ENCODE data around the gene TGM3. TPM values are rescaled to one million over a fixed set of nuclear protein-coding genes. Genes with fewer than 3 reads are reported as not detected.

The TGM3 gene
- polyA plus RNA-seq, 1 donor from 2014 or later = 0.24 TPM

DNA sequence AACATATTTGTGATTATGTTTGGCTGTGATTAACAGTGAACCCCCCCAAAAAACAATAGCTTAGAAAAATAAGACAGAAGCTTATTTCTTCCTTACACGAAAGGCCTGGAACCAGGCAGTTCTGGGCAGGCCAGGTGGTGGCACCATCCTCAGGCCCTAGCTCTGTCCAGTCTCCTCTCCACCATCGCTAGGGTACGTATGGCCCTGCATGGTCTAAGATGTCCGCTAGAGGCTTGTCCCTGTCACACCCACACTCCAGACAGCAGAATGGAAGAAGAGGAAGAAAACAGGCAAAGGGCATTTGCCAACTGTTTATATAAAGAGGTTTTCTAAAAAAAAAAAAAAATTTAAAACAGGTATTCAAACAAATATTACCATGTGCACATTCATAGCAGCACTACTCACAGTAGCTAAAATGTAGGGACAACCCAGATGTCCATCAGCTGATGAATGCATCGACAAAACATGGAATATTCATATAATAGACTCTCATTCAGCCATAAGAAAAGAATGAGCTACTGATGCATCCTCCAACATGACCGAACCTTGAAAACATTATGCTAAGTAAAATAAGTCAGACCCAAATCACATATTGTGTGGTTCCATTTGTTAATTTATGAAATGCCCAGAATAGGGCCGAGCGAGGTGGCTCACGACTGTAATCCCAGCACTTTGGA, 6.7 kb downstream of the TGM3 start:
- Histone ChIP-seq H2AFZ (ENCODE audit: low read depth, low read length) (no peak overlapping the region), H3K79me2 (replicated peaks; ENCODE audit: insufficient read depth, low read length) (no peaks in the 10 kb centered on the region), H3K9me3 (ENCODE audit: low read length) (no peaks in the 10 kb centered on the region), H3K27ac (ENCODE audit: low read length) (no peak overlapping the region), H3F3A (ENCODE audit: insufficient read depth, low read length, poor library complexity, severe bottlenecking) (no peaks in the 10 kb centered on the region), H3K27me3 (ENCODE audit: insufficient read depth, low read depth, low read length) (no peaks in the 10 kb centered on the region), H4K20me1 (ENCODE audit: insufficient read depth) (no peaks in the 10 kb centered on the region), H3K4me3 (ENCODE audit: low read length) (no peak overlapping the region), H3K9ac (ENCODE audit: low read length) (no peak overlapping the region), H3K36me3 (ENCODE audit: insufficient read depth, low read length) (no peaks in the 10 kb centered on the region), H3K4me2 (ENCODE audit: low read length) (no peak overlapping the region), H3K9me2 (ENCODE audit: insufficient read depth, low read length) (no peaks in the 10 kb centered on the region)
- no peak for TF ChIP-seq SMC3 (conservative IDR thresholded peaks at IDR 0.05; ENCODE audit: poor library complexity)
- TF ChIP-seq TAF1 (IDR thresholded peaks at IDR 0.05; ENCODE audit: low read depth) = no peak
- TF ChIP-seq EP300 (conservative IDR thresholded peaks at IDR 0.05; ENCODE audit: poor library complexity, severe bottlenecking) = no peak
- no peak for TF ChIP-seq EZH2 (IDR thresholded peaks at IDR 0.05; ENCODE audit: borderline replicate concordance, insufficient read depth, low read length, poor library complexity, severe bottlenecking)
- TF ChIP-seq RAD21 (conservative IDR thresholded peaks at IDR 0.05) = no peak
- TF ChIP-seq, protein P1, sequence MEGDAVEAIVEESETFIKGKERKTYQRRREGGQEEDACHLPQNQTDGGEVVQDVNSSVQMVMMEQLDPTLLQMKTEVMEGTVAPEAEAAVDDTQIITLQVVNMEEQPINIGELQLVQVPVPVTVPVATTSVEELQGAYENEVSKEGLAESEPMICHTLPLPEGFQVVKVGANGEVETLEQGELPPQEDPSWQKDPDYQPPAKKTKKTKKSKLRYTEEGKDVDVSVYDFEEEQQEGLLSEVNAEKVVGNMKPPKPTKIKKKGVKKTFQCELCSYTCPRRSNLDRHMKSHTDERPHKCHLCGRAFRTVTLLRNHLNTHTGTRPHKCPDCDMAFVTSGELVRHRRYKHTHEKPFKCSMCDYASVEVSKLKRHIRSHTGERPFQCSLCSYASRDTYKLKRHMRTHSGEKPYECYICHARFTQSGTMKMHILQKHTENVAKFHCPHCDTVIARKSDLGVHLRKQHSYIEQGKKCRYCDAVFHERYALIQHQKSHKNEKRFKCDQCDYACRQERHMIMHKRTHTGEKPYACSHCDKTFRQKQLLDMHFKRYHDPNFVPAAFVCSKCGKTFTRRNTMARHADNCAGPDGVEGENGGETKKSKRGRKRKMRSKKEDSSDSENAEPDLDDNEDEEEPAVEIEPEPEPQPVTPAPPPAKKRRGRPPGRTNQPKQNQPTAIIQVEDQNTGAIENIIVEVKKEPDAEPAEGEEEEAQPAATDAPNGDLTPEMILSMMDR (IDR thresholded peaks at IDR 0.05; ENCODE audit: poor library complexity, severe bottlenecking) = no peak
- TF ChIP-seq MXI1 (conservative IDR thresholded peaks at IDR 0.05; ENCODE audit: poor library complexity, severe bottlenecking) = no peak
- TF ChIP-seq, protein P2, sequence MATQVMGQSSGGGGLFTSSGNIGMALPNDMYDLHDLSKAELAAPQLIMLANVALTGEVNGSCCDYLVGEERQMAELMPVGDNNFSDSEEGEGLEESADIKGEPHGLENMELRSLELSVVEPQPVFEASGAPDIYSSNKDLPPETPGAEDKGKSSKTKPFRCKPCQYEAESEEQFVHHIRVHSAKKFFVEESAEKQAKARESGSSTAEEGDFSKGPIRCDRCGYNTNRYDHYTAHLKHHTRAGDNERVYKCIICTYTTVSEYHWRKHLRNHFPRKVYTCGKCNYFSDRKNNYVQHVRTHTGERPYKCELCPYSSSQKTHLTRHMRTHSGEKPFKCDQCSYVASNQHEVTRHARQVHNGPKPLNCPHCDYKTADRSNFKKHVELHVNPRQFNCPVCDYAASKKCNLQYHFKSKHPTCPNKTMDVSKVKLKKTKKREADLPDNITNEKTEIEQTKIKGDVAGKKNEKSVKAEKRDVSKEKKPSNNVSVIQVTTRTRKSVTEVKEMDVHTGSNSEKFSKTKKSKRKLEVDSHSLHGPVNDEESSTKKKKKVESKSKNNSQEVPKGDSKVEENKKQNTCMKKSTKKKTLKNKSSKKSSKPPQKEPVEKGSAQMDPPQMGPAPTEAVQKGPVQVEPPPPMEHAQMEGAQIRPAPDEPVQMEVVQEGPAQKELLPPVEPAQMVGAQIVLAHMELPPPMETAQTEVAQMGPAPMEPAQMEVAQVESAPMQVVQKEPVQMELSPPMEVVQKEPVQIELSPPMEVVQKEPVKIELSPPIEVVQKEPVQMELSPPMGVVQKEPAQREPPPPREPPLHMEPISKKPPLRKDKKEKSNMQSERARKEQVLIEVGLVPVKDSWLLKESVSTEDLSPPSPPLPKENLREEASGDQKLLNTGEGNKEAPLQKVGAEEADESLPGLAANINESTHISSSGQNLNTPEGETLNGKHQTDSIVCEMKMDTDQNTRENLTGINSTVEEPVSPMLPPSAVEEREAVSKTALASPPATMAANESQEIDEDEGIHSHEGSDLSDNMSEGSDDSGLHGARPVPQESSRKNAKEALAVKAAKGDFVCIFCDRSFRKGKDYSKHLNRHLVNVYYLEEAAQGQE (IDR thresholded peaks at IDR 0.05; ENCODE audit: borderline replicate concordance) = no peak
- TF ChIP-seq POLR2AphosphoS5 (IDR thresholded peaks at IDR 0.05) = no peak

DNA sequence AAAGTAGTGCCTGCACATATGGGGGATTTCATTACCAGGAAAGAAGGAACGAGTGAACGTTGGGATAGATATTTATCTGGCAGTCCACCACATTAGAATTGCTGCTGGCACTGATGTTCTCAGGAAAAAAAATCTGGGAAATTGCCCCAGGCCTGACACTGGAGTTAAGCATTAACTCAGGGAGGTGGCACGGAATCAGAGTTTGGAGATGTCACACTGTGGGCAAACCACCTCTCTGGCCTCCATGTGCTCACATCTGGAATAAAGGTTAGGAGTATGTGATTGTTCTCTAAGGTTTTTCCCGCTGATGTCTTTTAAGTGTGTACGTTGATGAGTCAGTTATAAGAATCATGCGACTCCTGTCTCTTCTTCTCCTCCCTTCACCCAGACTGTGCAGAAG, 7.9 kb downstream of the TGM3 start:
- TF ChIP-seq, protein P1 (IDR thresholded peaks at IDR 0.05; ENCODE audit: poor library complexity, severe bottlenecking) = no peak
- TF ChIP-seq EZH2 (IDR thresholded peaks at IDR 0.05; ENCODE audit: borderline replicate concordance, insufficient read depth, low read length, poor library complexity, severe bottlenecking) (no peak), POLR2AphosphoS5 (IDR thresholded peaks at IDR 0.05) (no peak), MXI1 (conservative IDR thresholded peaks at IDR 0.05; ENCODE audit: poor library complexity, severe bottlenecking) (no peak), SMC3 (conservative IDR thresholded peaks at IDR 0.05; ENCODE audit: poor library complexity) (no peak), TAF1 (IDR thresholded peaks at IDR 0.05; ENCODE audit: low read depth) (no peak)
- TF ChIP-seq, protein P2 (IDR thresholded peaks at IDR 0.05; ENCODE audit: borderline replicate concordance) = no peak
- no peak overlapping the region for H3K4me3 ChIP-seq (ENCODE audit: low read length)
- H3K36me3 ChIP-seq (ENCODE audit: insufficient read depth, low read length) = no peaks in the 10 kb centered on the region
- no peaks in the 10 kb centered on the region for H3K27me3 ChIP-seq (ENCODE audit: insufficient read depth, low read depth, low read length)
- H3K9me3 ChIP-seq (ENCODE audit: low read length) = no peaks in the 10 kb centered on the region
- H3F3A ChIP-seq (ENCODE audit: insufficient read depth, low read length, poor library complexity, severe bottlenecking) = no peaks in the 10 kb centered on the region
- H3K27ac ChIP-seq (ENCODE audit: low read length) = no peak overlapping the region
- no peaks in the 10 kb centered on the region for H4K20me1 ChIP-seq (ENCODE audit: insufficient read depth)
- no peaks in the 10 kb centered on the region for H3K79me2 ChIP-seq (replicated peaks; ENCODE audit: insufficient read depth, low read length)
- no peak overlapping the region for H2AFZ ChIP-seq (ENCODE audit: low read depth, low read length)
- H3K4me2 ChIP-seq (ENCODE audit: low read length) = no peak overlapping the region
- H3K9ac ChIP-seq (ENCODE audit: low read length) = no peak overlapping the region
- no peaks in the 10 kb centered on the region for H3K9me2 ChIP-seq (ENCODE audit: insufficient read depth, low read length)

All from neural cell (in vitro differentiated cells).